ENCODE results near the gene UBQLNL.

DNA sequence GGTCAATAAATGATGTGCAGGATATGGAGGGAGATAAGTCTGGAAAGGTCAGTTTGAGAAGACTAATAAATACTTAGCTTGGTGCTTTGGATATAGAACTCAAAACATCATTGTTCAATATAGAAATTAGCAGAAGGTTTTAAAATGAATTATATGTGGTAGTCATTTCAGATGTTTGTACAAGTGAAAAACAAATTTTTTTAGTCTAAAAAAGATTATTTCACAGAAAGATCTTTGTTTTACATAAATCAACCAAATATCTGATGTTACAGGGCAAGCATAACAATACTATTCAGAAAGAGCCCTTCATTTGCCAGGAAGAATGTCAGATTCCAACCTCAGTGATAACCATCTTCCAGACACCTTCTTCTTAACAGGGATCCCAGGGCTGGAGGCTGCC lies 28.1 kb downstream of the UBQLNL start, which contains the start of gene OR52D1:
- TF ChIP-seq, protein P1, sequence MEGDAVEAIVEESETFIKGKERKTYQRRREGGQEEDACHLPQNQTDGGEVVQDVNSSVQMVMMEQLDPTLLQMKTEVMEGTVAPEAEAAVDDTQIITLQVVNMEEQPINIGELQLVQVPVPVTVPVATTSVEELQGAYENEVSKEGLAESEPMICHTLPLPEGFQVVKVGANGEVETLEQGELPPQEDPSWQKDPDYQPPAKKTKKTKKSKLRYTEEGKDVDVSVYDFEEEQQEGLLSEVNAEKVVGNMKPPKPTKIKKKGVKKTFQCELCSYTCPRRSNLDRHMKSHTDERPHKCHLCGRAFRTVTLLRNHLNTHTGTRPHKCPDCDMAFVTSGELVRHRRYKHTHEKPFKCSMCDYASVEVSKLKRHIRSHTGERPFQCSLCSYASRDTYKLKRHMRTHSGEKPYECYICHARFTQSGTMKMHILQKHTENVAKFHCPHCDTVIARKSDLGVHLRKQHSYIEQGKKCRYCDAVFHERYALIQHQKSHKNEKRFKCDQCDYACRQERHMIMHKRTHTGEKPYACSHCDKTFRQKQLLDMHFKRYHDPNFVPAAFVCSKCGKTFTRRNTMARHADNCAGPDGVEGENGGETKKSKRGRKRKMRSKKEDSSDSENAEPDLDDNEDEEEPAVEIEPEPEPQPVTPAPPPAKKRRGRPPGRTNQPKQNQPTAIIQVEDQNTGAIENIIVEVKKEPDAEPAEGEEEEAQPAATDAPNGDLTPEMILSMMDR (IDR thresholded peaks at IDR 0.05; ENCODE audit: borderline replicate concordance, extremely low read depth, low read length, poor library complexity, severe bottlenecking): no peak
- no peak for TF ChIP-seq EZH2 (IDR thresholded peaks at IDR 0.05; ENCODE audit: borderline replicate concordance, low read depth, low read length, severe bottlenecking)
